NCI-H510A treated with DMSO at 0.1 percent for 48 hours (cell line): Measurements from ENCODE around the gene CAST.

ENCODE experiments used
- DNase-seq: peaks from one replicate; lab custom pipeline; 2025; lab: John Stamatoyannopoulos, UW

CAST gene

GRCh38 chr5:96648023-96648422 lies 14.2 kb upstream of the CAST start:
- no peak for DNase-seq

- no peak for DNase-seq
Measured at GRCh38 chr5:96648593-96648992, 13.6 kb upstream of the CAST start.

DNA sequence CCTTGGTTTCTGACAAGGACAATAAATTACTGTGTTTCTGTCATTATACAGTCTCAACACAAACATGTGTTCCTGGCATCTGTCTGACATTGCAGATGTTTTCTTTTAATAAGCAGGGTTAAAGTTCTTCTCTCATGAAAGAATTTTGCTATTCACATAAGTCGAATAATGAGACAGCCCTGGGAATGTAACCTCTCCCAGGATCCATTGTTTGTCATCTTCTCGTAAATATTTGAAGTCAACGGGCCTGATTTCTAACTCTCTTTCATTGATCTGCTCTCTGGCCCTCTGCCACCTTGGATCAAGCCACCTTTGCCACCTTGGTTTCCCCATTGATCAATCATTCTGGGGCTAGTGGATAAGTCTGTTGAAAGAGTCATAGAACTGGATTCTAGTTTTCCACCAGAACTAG lies 12.9 kb upstream of the CAST start:
- no peak for DNase-seq

- DNase-seq: no peak
Measured at GRCh38 chr5:96649681-96650540, 12.3 kb upstream of the CAST start.

DNA sequence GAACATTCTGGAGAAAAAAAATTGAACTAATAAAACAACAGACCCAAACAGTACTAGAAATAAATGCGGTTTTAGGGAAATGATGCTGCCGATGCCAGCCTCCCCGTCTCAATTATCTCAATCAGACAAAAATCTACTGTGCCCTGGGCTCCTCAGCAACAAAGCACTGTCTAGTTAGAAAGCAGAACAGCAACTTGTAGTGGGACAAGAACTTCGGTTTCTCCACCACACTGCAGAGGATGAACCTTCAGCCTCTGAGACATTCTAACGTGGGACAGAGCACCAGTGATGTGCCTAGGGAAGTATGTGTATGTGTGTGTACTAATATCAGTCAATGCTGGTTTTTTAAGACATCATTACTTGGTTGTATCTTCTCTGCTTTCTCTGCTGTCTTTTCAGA lies 11.1 kb upstream of the CAST start:
- DNase-seq: no peak

DNA sequence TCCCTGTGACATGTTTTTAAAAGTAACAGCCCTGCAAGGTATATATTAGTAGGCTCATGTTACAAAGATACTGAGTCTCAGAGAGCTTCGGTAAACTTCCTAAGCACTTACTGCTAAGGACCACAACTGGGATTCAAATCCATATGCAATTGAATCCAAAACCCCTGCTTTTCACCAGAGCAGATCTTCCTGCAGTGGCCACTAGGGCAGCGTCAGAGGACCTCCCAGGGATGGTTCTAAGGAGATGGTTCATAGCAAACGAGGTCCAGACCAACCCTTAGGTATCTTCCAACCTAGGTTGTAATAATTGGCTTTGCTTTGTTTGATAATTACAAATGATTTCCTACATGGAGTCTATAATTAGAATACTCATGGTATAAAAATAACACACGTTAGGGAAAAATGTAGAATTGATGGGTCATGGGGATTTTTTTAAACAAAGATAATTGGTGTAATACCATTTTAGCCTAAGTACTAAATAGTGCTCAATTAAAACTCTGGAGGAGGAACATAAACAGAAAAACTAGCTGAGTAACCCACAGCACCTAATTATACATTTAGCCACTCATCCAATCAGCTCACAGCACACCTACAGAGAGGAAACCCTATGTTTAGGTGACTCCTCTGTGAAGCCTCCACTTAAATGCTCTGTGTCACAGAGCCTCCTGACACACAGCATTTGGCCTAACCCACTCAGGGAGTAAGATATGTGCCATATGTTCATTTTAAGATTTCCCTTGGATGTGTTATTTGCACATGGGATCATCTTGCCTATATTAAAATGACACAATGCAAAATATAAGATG lies 10.0 kb upstream of the CAST start:
- peak; percentile 20 for DNase-seq

DNA sequence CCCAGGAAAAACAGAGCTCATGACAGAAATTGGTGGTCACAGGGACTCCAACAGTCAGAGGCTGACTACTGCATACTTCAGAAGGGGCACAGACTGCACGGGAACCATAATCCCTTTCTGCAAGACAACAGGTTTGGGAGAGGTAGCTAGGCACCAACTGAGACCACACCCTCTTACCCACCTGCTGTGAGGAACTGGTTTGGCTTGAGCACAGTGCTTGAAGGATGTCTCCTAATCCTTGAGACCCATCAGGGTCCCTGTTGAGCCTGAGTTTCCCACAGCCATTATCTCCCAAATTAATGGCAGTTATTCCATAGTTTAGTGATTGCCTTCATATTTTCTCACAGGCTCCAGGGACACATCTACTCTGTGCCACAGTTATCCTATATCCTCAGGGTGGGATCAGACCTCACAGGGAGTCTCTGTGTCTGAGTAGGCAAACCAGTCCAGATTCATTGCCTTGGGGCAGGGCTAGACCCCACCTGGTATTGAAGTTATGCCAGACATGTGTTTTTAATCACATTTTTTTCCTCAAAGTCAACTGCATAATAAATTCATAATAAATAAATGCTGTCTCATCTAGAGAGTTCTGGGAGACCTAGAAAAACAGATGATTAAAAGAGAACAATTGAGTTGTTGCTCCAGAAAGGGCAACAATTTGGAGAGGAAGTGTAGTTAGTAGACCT lies 9.3 kb upstream of the CAST start:
- DNase-seq: no peak

GRCh38 chr5:96654209-96654608 lies 8.0 kb upstream of the CAST start:
- no peak for DNase-seq

DNA sequence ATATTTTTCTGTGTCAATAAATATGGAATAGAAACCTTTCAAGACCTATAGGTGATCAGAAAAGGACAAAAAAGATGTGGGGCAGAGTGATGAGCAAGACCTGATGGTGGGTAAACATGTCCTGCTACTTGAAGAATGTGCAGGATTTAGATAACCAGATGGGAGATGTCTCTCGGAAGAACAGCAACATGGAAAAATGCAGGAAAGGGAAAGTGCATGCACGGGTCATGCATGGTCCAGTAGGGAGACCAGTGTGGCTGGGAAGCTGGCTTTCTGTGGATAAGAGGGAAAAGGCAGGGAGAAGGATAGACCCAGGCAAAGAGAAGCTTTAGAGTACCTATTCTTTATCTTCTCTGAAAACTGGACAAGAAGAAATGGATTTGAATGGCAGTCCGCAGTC lies 7.1 kb upstream of the CAST start:
- DNase-seq: no peak

DNA sequence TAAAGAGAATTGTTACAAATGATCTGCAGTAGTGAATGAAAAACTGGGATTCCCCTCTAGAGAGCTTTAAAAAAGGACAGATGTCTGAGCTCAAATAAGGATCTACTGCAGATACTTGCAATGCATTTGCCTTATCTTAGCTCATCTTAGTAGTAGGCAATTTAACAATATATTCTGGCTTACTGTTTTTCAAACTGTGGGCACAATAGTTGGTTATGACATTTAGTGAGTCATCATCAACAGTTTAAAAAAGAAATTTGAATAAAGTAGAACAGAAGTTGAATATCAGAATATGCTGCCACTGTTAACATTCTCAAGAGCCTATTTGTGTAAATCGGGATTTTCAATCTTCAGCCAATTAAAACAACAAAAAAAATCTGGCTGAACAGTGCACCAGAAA lies 6.7 kb upstream of the CAST start:
- DNase-seq: no peak

GRCh38 chr5:96657068-96657467 lies 5.1 kb upstream of the CAST start:
- no peak for DNase-seq

DNA sequence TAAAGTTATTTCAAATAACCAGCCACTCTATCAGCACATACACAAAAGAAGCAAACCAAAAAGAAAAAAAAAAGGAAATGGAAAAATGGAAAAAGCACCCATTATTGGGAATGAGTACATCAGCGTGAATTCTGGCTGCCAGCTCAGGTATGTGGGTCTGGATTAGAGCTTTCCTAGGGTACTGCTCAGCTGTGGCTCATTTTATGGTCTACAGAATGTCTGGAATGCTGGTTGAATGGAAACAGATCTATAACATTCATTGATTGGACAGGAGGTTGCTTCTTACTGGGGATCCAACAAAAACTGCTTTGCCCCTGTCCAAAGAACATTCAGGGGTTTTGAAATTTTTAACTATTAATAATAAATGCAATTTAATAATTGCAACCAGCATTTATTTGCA lies 3.9 kb upstream of the CAST start:
- DNase-seq: no peak

DNA sequence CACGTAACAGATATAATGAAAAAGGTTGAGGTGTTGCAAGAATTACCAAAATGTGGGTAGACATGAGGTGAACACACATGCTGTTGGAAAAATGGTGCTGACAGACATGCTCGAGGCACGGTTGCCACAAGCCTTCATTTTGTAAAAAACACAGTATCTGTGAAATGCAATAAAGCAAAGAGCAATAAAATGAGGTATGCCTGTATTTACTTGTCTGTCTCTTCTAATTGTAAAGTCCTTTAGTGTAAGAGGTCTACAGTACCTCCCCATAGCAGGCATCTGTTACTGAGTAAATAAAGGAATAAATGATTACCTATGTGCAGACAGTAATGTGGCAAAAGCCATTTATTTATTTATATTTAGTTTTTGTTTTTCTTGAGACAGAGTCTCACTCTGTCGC lies 3.0 kb upstream of the CAST start:
- no peak for DNase-seq

GRCh38 chr5:96660971-96661854 lies 963 bp upstream of the CAST start:
- peak; percentile 37 for DNase-seq

DNA sequence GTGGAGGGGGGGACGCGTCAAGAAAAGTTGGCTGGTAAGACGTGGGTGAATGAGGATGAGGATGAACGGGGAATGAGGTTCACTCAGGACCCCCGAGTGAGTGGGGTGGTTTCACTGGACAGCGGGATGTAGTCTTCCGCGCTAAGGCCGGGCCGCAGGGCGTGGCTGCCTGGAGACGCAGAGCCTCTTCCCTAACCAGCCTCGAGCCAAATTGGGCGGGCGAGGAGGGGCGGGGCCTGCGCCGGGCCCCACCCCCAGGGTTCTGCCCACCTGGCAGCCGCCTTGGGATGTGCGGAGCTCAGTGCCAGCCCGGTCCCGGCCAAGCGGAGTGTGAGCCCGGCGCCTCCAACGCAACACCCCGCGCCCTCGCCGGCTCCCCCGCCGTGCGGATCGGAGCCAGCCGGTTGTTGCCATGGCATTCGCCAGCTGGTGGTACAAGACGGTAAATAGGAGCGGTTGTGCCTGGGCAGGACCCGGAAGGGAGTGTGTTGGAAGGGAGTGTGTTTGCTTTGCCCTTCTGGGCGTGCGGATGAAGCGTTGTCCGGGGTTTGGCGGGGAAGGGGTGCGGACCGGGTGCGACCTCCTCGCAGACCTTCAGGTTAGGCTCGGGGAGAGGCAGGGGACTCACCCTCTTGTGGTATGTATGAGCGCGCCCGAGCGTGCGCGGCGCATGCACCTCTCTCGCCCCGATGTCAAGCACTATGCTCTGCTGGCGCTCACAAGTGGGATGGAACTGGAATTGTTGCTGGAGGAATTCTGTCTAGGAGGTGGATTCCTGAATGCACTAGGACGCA lies 746 bp downstream of the CAST start:
- peak; percentile 70 for DNase-seq

DNA sequence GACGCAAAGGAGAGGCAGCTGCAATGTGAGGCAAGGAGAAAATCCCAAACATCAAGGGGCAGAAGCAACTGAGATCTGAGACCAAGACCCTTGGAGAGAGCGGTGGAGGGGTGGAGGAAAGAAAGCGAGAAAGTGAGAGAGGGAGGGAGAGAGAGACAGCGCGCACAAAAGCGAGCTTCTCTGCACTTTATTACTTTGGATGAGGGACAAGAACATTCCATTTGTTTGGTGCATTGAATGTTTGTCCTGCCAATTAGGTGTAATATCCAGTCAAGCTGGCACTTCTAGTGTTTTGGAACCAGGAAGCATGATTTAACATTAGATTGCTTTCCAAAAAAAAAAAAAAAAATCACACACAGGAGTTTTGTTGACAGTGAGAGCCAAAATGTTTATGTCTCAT lies 1.4 kb downstream of the CAST start:
- DNase-seq: no peak

DNA sequence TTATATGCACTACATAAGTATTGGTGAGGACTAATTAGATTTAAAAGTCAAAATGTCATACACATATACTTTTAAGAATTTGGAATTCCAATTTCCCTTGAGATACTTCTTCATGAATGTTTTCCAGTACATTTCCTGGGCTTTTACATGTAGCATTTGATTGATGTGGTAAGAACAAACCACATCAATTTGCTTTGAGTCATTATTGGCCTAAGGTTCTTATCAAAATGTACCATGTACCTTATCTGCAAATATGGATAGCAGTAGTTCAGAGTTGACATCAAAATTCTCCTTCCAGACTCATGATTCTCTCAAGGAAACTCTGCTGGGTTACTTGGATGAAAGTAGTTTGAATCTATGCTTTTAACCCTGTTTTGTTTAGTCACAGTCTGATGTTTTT lies 2.5 kb downstream of the CAST start:
- DNase-seq: no peak

DNA sequence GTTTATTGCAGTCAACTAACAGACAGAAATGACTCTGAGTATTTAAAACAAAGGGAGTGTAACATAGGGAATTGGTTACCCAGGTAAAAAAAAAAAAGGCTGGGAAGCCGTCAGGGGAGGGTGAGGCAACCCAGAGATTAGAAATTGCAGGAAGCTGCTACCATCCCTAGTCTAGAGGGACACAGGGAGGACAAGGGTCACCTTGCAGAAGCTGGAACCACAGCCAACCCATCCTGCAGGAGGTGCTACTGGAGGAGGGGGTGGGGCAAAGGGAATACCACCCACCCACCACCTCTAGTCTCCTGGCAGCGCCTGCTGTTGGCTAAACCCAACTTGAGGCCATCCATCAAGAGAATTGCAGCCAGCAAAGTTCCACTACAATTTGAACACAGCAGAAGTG lies 6.5 kb downstream of the CAST start:
- no peak for DNase-seq

- no peak for DNase-seq
Measured at GRCh38 chr5:96669909-96670308, 7.7 kb downstream of the CAST start.

GRCh38 chr5:96671441-96671840 lies 9.3 kb downstream of the CAST start:
- DNase-seq: no peak

DNA sequence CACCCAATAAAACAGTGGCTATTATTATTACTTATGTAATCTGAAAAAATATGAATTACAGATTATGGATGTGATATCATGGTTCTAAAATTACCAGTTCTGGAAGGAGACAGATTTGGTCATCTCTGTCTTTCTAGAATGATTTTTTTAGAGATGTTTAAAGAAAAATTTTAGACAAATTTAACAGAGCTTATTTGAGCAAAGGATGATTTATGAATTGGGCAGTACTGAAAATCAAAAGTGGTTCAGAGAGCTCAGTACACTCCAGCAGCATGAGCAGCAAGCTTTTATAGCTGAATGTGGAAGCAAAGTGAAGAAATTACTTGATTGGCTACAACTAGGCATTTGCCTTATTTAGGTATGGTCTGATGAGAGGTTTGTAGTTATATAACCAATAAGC lies 11.0 kb downstream of the CAST start:
- DNase-seq: no peak
